ENCODE measurements around the gene TMEM132D. TPM values are rescaled to one million over a fixed set of nuclear protein-coding genes. Genes with fewer than 3 reads are reported as not detected.

TMEM132D gene
- total RNA-seq, 1 donor from 2014 or later: not detected

DNA sequence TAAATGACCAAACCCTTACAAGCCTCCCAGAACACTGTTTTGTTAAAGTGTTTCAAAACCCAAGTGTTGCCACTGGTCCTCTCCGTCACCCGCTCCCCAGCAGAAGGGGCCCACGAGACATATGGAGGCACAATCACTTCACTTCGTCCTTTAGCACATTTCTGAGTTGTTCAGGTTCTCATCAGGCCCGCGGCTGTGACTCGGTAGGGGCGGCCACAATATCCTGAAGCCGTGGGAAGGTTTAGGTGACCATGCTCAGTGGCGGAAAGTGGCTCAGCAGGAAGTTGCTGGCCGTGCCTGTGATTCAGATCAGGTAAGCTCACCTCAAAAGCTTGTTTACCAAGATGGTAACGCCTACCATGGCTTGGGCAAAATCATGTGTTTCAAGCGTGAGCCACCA lies 823.0 kb downstream of the TMEM132D start:
- Mint-ChIP-seq H3K36me3 (ENCODE audit: low read depth, unreplicated experiment) (no peaks in the 10 kb centered on the region), H3K4me3 (ENCODE audit: unreplicated experiment) (no peak overlapping the region), H3K4me1 (ENCODE audit: low read depth, unreplicated experiment) (no peaks in the 10 kb centered on the region), H3K27me3 (ENCODE audit: low read depth, unreplicated experiment) (no peaks in the 10 kb centered on the region), H3K27ac (ENCODE audit: unreplicated experiment) (no peak overlapping the region), H3K9me3 (ENCODE audit: unreplicated experiment) (peaks cover 18% of the 10 kb centered on the region)
- Histone ChIP-seq H2AFZ (ENCODE audit: low read depth, low read length) (no peak overlapping the region), H3K79me2 (ENCODE audit: insufficient read depth, low read length) (no peaks in the 10 kb centered on the region), H3K9me3 (ENCODE audit: insufficient read depth, low read depth, low read length) (no peaks in the 10 kb centered on the region), H3K4me2 (ENCODE audit: low read length) (no peak overlapping the region), H4K20me1 (ENCODE audit: insufficient read depth, low read length) (no peaks in the 10 kb centered on the region), H3K27ac (ENCODE audit: low read depth, low read length) (no peak overlapping the region), H3K36me3 (ENCODE audit: insufficient read depth, low read length) (no peaks in the 10 kb centered on the region), H3K4me1 (ENCODE audit: insufficient read depth, low read length) (no peaks in the 10 kb centered on the region), H3K9ac (ENCODE audit: low read length) (no peak overlapping the region), H3K4me3 (ENCODE audit: insufficient read depth, low read depth, low read length) (no peak overlapping the region), H3K27me3 (ENCODE audit: insufficient read depth, low read length) (no peaks in the 10 kb centered on the region)
- FAIRE-seq (no peak), DNase-seq (ENCODE audit: low read depth) (no peak)
- TF ChIP-seq EZH2 (IDR thresholded peaks at IDR 0.05; ENCODE audit: insufficient read depth, low read length): no peak
- TF ChIP-seq, protein P1, sequence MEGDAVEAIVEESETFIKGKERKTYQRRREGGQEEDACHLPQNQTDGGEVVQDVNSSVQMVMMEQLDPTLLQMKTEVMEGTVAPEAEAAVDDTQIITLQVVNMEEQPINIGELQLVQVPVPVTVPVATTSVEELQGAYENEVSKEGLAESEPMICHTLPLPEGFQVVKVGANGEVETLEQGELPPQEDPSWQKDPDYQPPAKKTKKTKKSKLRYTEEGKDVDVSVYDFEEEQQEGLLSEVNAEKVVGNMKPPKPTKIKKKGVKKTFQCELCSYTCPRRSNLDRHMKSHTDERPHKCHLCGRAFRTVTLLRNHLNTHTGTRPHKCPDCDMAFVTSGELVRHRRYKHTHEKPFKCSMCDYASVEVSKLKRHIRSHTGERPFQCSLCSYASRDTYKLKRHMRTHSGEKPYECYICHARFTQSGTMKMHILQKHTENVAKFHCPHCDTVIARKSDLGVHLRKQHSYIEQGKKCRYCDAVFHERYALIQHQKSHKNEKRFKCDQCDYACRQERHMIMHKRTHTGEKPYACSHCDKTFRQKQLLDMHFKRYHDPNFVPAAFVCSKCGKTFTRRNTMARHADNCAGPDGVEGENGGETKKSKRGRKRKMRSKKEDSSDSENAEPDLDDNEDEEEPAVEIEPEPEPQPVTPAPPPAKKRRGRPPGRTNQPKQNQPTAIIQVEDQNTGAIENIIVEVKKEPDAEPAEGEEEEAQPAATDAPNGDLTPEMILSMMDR (IDR thresholded peaks at IDR 0.05; ENCODE audit: insufficient read depth, low read depth, low read length): no peak

DNA sequence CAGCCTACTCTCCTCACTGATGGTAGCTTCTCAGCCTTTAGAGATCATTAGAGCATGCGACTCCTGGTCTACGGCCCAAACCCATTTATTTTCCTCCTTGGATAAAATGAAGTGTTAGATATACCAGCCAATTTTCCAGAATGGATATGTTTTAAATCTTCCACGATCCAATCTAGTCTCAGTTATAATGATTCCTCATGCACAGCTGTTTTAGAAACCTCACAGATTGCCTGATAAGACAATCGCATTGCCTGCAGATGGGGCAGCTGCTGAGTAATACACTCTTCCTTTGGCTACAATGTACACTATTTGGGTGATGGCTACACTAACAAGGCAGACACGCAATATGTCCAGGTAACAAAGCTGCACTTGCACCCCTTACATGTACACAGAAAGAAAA lies 823.4 kb downstream of the TMEM132D start:
- TF ChIP-seq EZH2 (IDR thresholded peaks at IDR 0.05; ENCODE audit: insufficient read depth, low read length): no peak
- TF ChIP-seq, protein P1 (IDR thresholded peaks at IDR 0.05; ENCODE audit: insufficient read depth, low read depth, low read length): no peak
- no peaks in the 10 kb centered on the region for H3K27me3 ChIP-seq (ENCODE audit: insufficient read depth, low read length)
- no peak overlapping the region for H3K4me2 ChIP-seq (ENCODE audit: low read length)
- H3K4me3 ChIP-seq (ENCODE audit: insufficient read depth, low read depth, low read length): no peak overlapping the region
- no peaks in the 10 kb centered on the region for H3K79me2 ChIP-seq (ENCODE audit: insufficient read depth, low read length)
- H3K36me3 ChIP-seq (ENCODE audit: insufficient read depth, low read length): no peaks in the 10 kb centered on the region
- H3K4me1 Mint-ChIP-seq (ENCODE audit: low read depth, unreplicated experiment): no peaks in the 10 kb centered on the region
- H3K4me3 Mint-ChIP-seq (ENCODE audit: unreplicated experiment): no peak overlapping the region
- no peaks in the 10 kb centered on the region for H3K27me3 Mint-ChIP-seq (ENCODE audit: low read depth, unreplicated experiment)
- no peak overlapping the region for H3K27ac Mint-ChIP-seq (ENCODE audit: unreplicated experiment)
- no peak overlapping the region for H3K9ac ChIP-seq (ENCODE audit: low read length)
- no peaks in the 10 kb centered on the region for H4K20me1 ChIP-seq (ENCODE audit: insufficient read depth, low read length)
- H3K36me3 Mint-ChIP-seq (ENCODE audit: low read depth, unreplicated experiment): no peaks in the 10 kb centered on the region
- no peaks in the 10 kb centered on the region for H3K9me3 ChIP-seq (ENCODE audit: insufficient read depth, low read depth, low read length)
- peaks cover 18% of the 10 kb centered on the region for H3K9me3 Mint-ChIP-seq (ENCODE audit: unreplicated experiment)
- no peaks in the 10 kb centered on the region for H3K4me1 ChIP-seq (ENCODE audit: insufficient read depth, low read length)
- FAIRE-seq (no peak), DNase-seq (ENCODE audit: low read depth) (no peak)
- no peak overlapping the region for H3K27ac ChIP-seq (ENCODE audit: low read depth, low read length)
- H2AFZ ChIP-seq (ENCODE audit: low read depth, low read length): no peak overlapping the region

DNA sequence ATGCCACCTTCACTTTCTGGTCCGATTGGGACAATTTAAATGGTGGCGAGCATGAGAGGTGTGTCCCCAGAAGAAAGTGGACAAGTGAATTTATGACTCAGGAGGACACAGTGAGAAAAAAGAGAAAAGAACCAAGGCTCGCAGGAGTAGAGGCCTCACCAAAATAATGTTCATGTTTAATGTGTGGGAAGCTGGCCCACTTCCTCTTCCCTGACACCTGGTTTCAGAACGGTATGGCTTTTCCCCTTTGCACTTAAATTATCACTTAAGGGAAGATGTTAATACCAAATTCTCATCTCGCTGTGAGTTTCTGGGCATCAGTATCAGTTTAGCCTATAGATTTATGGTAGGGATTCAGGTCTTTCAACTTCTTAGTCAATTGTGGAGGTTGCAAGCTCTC lies 824.1 kb downstream of the TMEM132D start:
- Histone ChIP-seq H3K27me3 (ENCODE audit: insufficient read depth, low read length) (no peaks in the 10 kb centered on the region), H3K79me2 (ENCODE audit: insufficient read depth, low read length) (no peaks in the 10 kb centered on the region), H2AFZ (ENCODE audit: low read depth, low read length) (no peak overlapping the region), H3K4me3 (ENCODE audit: insufficient read depth, low read depth, low read length) (no peak overlapping the region), H4K20me1 (ENCODE audit: insufficient read depth, low read length) (no peaks in the 10 kb centered on the region), H3K4me1 (ENCODE audit: insufficient read depth, low read length) (no peaks in the 10 kb centered on the region), H3K9me3 (ENCODE audit: insufficient read depth, low read depth, low read length) (no peaks in the 10 kb centered on the region), H3K27ac (ENCODE audit: low read depth, low read length) (no peak overlapping the region), H3K4me2 (ENCODE audit: low read length) (no peak overlapping the region), H3K9ac (ENCODE audit: low read length) (no peak overlapping the region), H3K36me3 (ENCODE audit: insufficient read depth, low read length) (no peaks in the 10 kb centered on the region)
- Mint-ChIP-seq H3K27me3 (ENCODE audit: low read depth, unreplicated experiment) (no peaks in the 10 kb centered on the region), H3K4me3 (ENCODE audit: unreplicated experiment) (no peak overlapping the region), H3K4me1 (ENCODE audit: low read depth, unreplicated experiment) (no peaks in the 10 kb centered on the region), H3K9me3 (ENCODE audit: unreplicated experiment) (peaks cover 22% of the 10 kb centered on the region), H3K27ac (ENCODE audit: unreplicated experiment) (no peak overlapping the region), H3K36me3 (ENCODE audit: low read depth, unreplicated experiment) (no peaks in the 10 kb centered on the region)
- DNase-seq (ENCODE audit: low read depth): no peak
- no peak for FAIRE-seq
- TF ChIP-seq, protein P1 (IDR thresholded peaks at IDR 0.05; ENCODE audit: insufficient read depth, low read depth, low read length): no peak
- no peak for TF ChIP-seq EZH2 (IDR thresholded peaks at IDR 0.05; ENCODE audit: insufficient read depth, low read length)

Data from astrocyte (in vitro differentiated cells and primary cell).